ENCODE results near the gene FIBP. TPM values are rescaled to one million over a fixed set of nuclear protein-coding genes. Genes with fewer than 3 reads are reported as not detected.

FIBP gene
- total RNA-seq, 1 experiment from 2014 or later, result 80.8 TPM

- Mint-ChIP-seq H3K4me3 (ENCODE audit: unreplicated experiment) (peak overlapping the region; percentile 96), H3K36me3 (ENCODE audit: insufficient read depth, unreplicated experiment) (peaks cover 10% of the 10 kb centered on the region), H3K4me1 (ENCODE audit: insufficient read depth, unreplicated experiment) (peaks cover 50% of the 10 kb centered on the region), H3K9me3 (ENCODE audit: unreplicated experiment) (no peaks in the 10 kb centered on the region), H3K27me3 (ENCODE audit: insufficient read depth, unreplicated experiment) (no peaks in the 10 kb centered on the region), H3K27ac (ENCODE audit: low read depth, unreplicated experiment) (peak overlapping the region; percentile 89)
- TF ChIP-seq CTCF (IDR thresholded peaks at IDR 0.05; ENCODE audit: unreplicated experiment), result no peak
- ChIA-PET POLR2A (interaction anchor here (0.6 to 6.4 kb wide), 19 partner anchors 11 to 423 kb away, joined by 3 to 222 read pairs (median 3); partner anchors contain the start of genes BANF1, C11orf68, CCDC85B and CFL1), CTCF (interaction anchor here (0.6 to 2.2 kb wide), 8 partner anchors 10 to 240 kb away, joined by 4 to 17 read pairs (median 4); partner anchors contain the start of genes BANF1 and CCDC85B)
- no peak for DNase-seq (ENCODE audit: unreplicated experiment)
- intact Hi-C loops (cut with micrococcal nuclease), result loop anchor here (1.0 to 2.0 kb wide), 2 partner anchors 14 to 19 kb away; no protein-coding TSS in a partner anchor
- no TSS peak for BruUV-seq (replicated peaks)
Observed at GRCh38 chr11:65900899-65901180, 12.6 kb upstream of the FIBP start.

DNA sequence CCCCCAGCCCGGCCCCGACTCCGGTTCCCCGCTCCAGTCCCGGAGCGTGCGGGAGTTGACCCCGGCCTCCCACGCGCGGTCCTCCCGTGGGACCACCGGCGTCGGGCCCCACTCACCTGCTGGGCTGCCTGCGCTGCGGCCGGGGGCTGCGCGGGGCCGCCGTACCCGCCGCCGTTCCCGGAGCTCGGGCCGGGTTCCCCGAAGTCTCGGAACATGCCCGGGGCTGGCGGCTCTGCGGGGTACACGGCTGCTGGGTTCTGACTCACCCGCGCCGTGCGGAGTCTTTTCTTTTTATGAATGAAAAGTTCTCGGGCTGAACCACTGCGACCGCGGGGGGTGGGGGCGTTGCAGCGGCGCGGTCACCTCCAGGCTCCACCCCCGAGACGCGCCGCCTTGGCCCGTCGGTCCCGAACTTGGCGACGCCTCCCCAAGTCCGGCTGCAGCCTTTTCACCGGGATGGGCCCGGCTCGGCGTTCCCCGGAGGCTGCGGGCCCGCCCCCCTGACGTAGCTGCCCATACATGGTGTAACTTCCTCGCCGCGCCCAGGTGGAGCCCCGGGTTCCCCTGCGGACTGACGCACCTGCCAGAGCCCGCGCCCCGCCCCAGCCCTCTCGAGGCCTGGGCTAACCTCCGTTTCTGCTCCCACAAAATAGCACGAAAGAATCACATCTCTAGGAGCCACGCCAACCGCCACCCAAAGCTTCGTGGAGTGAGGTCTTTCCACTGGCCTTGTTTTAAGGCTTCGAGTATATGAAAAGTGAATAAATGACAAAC, 12.0 kb upstream of the FIBP start, which contains the start of gene FOSL1:
Gene FOSL1 (minus strand): TSS at position 264 of the 774 bp plus-strand sequence. CDS start 49 bp downstream, at position 215.
- ChIA-PET POLR2A (interaction anchor here (0.6 to 6.4 kb wide), 21 partner anchors 11 to 423 kb away, joined by 3 to 222 read pairs (median 3); partner anchors contain the start of genes BANF1, C11orf68, CCDC85B and CFL1), CTCF (interaction anchor here (1.0 to 2.2 kb wide), 7 partner anchors 10 to 102 kb away, joined by 4 to 17 read pairs (median 5); partner anchors contain the start of genes BANF1 and CCDC85B)
- Mint-ChIP-seq H3K4me1 (ENCODE audit: insufficient read depth, unreplicated experiment) (peaks cover 56% of the 10 kb centered on the region), H3K27me3 (ENCODE audit: insufficient read depth, unreplicated experiment) (no peaks in the 10 kb centered on the region), H3K36me3 (ENCODE audit: insufficient read depth, unreplicated experiment) (peaks cover 16% of the 10 kb centered on the region), H3K27ac (ENCODE audit: low read depth, unreplicated experiment) (peak within 1 kb of the TSS; percentile 89), H3K4me3 (ENCODE audit: unreplicated experiment) (peak within 1 kb of the TSS; percentile 96), H3K9me3 (ENCODE audit: unreplicated experiment) (no peaks in the 10 kb centered on the region)
- intact Hi-C loops (cut with micrococcal nuclease), result loop anchor here (1.0 to 2.0 kb wide), 2 partner anchors 14 to 20 kb away; no protein-coding TSS in a partner anchor
- no TSS peak for BruUV-seq (replicated peaks)
- peak; percentile 97 for DNase-seq (ENCODE audit: unreplicated experiment)
- no peak for TF ChIP-seq CTCF (IDR thresholded peaks at IDR 0.05; ENCODE audit: unreplicated experiment)

DNA sequence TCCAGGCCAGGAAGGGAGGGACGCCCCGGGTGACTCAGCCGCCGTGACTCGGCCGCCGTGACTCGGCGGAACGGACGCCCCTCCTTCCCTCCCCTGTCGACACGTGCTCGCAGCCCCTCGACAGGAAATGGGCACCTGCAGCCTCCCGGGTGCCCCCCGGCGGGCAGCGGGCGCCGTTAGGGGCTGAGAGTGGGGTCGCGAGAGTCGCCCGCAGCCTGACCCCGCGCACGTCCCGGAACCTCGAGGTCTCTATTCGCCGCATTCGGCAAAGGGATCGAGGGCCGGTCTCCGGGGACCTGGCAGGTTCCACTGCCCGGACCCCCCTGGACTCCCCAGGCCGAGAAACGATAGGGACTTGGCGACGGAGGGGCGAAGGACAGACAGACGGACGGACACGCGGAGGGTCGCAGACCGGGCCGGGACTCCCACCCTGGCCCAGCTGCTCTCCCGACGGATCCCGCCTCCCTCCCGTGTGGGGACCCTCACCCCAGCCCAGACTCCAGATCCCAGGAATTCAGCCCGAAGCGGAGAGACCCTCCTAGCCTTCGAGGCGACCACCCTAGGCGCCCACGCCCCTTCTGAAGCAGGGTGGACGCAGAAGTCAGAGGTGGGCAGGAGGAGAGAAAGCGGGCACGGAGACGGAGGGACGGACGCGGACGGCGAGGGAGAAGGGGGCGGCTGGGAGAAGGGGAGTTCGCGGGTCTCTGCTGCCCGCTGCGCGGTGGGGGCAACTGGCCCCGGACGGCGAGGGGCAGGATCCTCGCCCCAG, 11.3 kb upstream of the FIBP start:
- CTCF ChIA-PET, result interaction anchor here (1.3 to 2.3 kb wide), 3 partner anchors 10 to 15 kb away, joined by 4 to 23 read pairs (median 6); partner anchors contain the start of genes CCDC85B and FIBP
- Mint-ChIP-seq H3K4me3 (ENCODE audit: unreplicated experiment) (peak overlapping the region; percentile 96), H3K36me3 (ENCODE audit: insufficient read depth, unreplicated experiment) (peaks cover 23% of the 10 kb centered on the region), H3K27ac (ENCODE audit: low read depth, unreplicated experiment) (peak overlapping the region; percentile 89), H3K4me1 (ENCODE audit: insufficient read depth, unreplicated experiment) (peaks cover 57% of the 10 kb centered on the region), H3K27me3 (ENCODE audit: insufficient read depth, unreplicated experiment) (no peaks in the 10 kb centered on the region), H3K9me3 (ENCODE audit: unreplicated experiment) (no peaks in the 10 kb centered on the region)
- BruUV-seq (replicated peaks), result TSS peak; percentile 13
- intact Hi-C loops (cut with micrococcal nuclease), result loop anchor here (1.0 to 2.0 kb wide), 3 partner anchors 9 to 21 kb away; partner anchors contain the start of gene CCDC85B
- DNase-seq (ENCODE audit: unreplicated experiment), result no peak
- no peak for TF ChIP-seq CTCF (IDR thresholded peaks at IDR 0.05; ENCODE audit: unreplicated experiment)
- POLR2A ChIA-PET, result interaction anchor here (0.7 to 6.4 kb wide), 12 partner anchors 10 to 182 kb away, joined by 3 to 222 read pairs (median 10); partner anchors contain the start of genes BANF1, C11orf68, CCDC85B and CFL1

Measured in MCF 10A (cell line).